ENCODE results near the gene PTK6. TPM values are rescaled to one million over a fixed set of nuclear protein-coding genes. Genes with fewer than 3 reads are reported as not detected.

The PTK6 gene
- total RNA-seq, 1 donor from 2014 or later: 0.05 TPM

GRCh38 chr20:63478346-63479302 is 58.6 kb downstream of the PTK6 start:
- DNase-seq (ENCODE audit: low read depth): no peak

Other genes with a start within 250 kb of the PTK6 start
- not detected in 2 replicates for gene COL20A1, start 244.2 kb downstream of the PTK6 start, total RNA-seq
- not detected in 2 replicates for gene CHRNA4, start 176.0 kb downstream of the PTK6 start, total RNA-seq
- gene KCNQ2, start 64.7 kb downstream of the PTK6 start, total RNA-seq: not detected in 2 replicates
- gene EEF1A2, start 38.3 kb downstream of the PTK6 start, total RNA-seq: 4.5 and 29.3 TPM in 2 replicates
- 7.3 and 49.8 TPM in 2 replicates for gene PPDPF, start 16.6 kb downstream of the PTK6 start, total RNA-seq
- not detected in 2 replicates for gene SRMS, start 10.4 kb upstream of the PTK6 start, total RNA-seq
- 0.69 and 0.85 TPM in 2 replicates for gene FNDC11, start 16.8 kb upstream of the PTK6 start, total RNA-seq
- 55.4 and 67.4 TPM in 2 replicates for gene HELZ2, start 36.9 kb upstream of the PTK6 start, total RNA-seq
- 12.9 and 17.2 TPM in 2 replicates for gene GMEB2, start 89.7 kb upstream of the PTK6 start, total RNA-seq
- 17.9 and 30.9 TPM in 2 replicates for gene STMN3, start 116.0 kb upstream of the PTK6 start, total RNA-seq
- gene RTEL1, start 120.9 kb upstream of the PTK6 start, total RNA-seq: 5.6 and 8.0 TPM in 2 replicates
- gene TNFRSF6B, start 159.3 kb upstream of the PTK6 start, total RNA-seq: 10.8 and 191 TPM in 2 replicates
- gene ARFRP1, start 170.6 kb upstream of the PTK6 start, total RNA-seq: 30.0 and 59.2 TPM in 2 replicates
- 25.7 and 30.6 TPM in 2 replicates for gene ZGPAT, start 170.7 kb upstream of the PTK6 start, total RNA-seq
- gene LIME1, start 199.3 kb upstream of the PTK6 start, total RNA-seq: 3.5 and 4.3 TPM in 2 replicates
- gene SLC2A4RG, start 202.4 kb upstream of the PTK6 start, total RNA-seq: 14.9 and 31.5 TPM in 2 replicates